ENCODE results near the gene WDR20. TPM values are rescaled to one million over a fixed set of nuclear protein-coding genes. Genes with fewer than 3 reads are reported as not detected.
A peak's percentile ranks its signal among the peaks of the same experiment; 100 is the strongest.

The WDR20 gene
- total RNA-seq, 3 donors from 2014 or later (not counting 1 experiment from before 2014, with no cell fraction given), result 55.5 to 66.7 (median 62.2) TPM

GRCh38 chr14:102182190-102182589 is 42.5 kb downstream of the WDR20 start:
- Histone ChIP-seq H3K27me3 (ENCODE audit: control insufficient read depth, insufficient read depth, low read length) (no peaks in the 10 kb centered on the region), H3K36me3 (ENCODE audit: control insufficient read depth, insufficient read depth, low read length) (peaks cover 2% of the 10 kb centered on the region), H3K4me3 (ENCODE audit: low read length) (no peak overlapping the region), H3K9me3 (ENCODE audit: control insufficient read depth, insufficient read depth, low read length) (no peaks in the 10 kb centered on the region), H3K4me1 (ENCODE audit: control insufficient read depth, insufficient read depth, low read length) (no peaks in the 10 kb centered on the region), H3K27ac (ENCODE audit: low read length) (no peak overlapping the region)
- intact Hi-C loops (cut with micrococcal nuclease), result no loop called here
- Mint-ChIP-seq H3K4me1 (peaks cover 67 to 69% of the 10 kb centered on the region in 2 donors), H3K36me3 (no peaks in the 10 kb centered on the region), H3K27me3 (ENCODE audit: low read depth in 2 of 2) (no peaks in the 10 kb centered on the region), H3K9me3 (no peaks in the 10 kb centered on the region), H3K4me3 (no peak overlapping the region), H3K27ac (no peak overlapping the region)
- peak in 2 of 3 donors; percentile 35 to 54 for ATAC-seq
- TF ChIP-seq CTCF (IDR thresholded peaks at IDR 0.05), result no peak
- no peak for DNase-seq

- peak overlapping the region in 1 of 2 donors; percentile 2 for H3K27ac Mint-ChIP-seq
- H3K4me3 Mint-ChIP-seq, result no peak overlapping the region
Measured at GRCh38 chr14:102182936-102183619, 43.4 kb downstream of the WDR20 start.

DNA sequence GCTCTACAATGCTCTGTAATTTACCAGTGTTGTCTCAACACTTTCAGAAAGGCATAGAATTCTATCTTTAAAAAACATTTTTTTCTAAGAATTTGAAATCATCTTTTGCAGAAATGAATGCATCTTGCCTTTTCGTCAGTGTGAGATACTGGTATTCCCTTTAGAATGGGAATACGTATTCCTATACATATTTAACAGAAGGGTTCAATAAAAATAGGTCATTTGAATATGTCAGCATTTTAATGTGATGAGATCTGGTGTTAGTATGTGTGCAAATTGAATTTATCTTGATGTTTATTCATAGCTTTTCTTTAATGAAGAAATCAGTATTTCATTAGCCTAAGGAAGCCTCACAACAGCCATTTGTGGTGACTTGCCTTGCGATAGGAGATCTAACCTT is 44.2 kb downstream of the WDR20 start:
- H3K27ac Mint-ChIP-seq, result no peak overlapping the region
- DNase-seq, result no peak
- Histone ChIP-seq H3K4me1 (ENCODE audit: control insufficient read depth, insufficient read depth, low read length) (no peaks in the 10 kb centered on the region), H3K9me3 (ENCODE audit: control insufficient read depth, insufficient read depth, low read length) (no peaks in the 10 kb centered on the region), H3K4me3 (ENCODE audit: low read length) (no peak overlapping the region), H3K27ac (ENCODE audit: low read length) (no peak overlapping the region), H3K36me3 (ENCODE audit: control insufficient read depth, insufficient read depth, low read length) (peaks cover under 1% of the 10 kb centered on the region), H3K27me3 (ENCODE audit: control insufficient read depth, insufficient read depth, low read length) (no peaks in the 10 kb centered on the region)
- no peak for TF ChIP-seq CTCF (IDR thresholded peaks at IDR 0.05)
- no peaks in the 10 kb centered on the region for H3K9me3 Mint-ChIP-seq
- H3K4me1 Mint-ChIP-seq, result peaks cover 60% of the 10 kb centered on the region in 2 donors
- no peak for ATAC-seq
- no peak overlapping the region for H3K4me3 Mint-ChIP-seq
- 100% methylated on average over 1 of the region's 3 CpGs for WGBS (ENCODE audit: insufficient coverage)
- intact Hi-C loops (cut with micrococcal nuclease), result no loop called here
- no peaks in the 10 kb centered on the region for H3K27me3 Mint-ChIP-seq (ENCODE audit: low read depth in 2 of 2)
- no peaks in the 10 kb centered on the region for H3K36me3 Mint-ChIP-seq

More at GRCh38 chr14:102182936-102183619, 43.4 kb downstream of the WDR20 start:
- DNase-seq, result no peak
- no peak overlapping the region for H3K4me3 ChIP-seq (ENCODE audit: low read length)
- intact Hi-C loops (cut with micrococcal nuclease), result no loop called here
- H3K27ac ChIP-seq (ENCODE audit: low read length), result no peak overlapping the region
- no peaks in the 10 kb centered on the region for H3K9me3 ChIP-seq (ENCODE audit: control insufficient read depth, insufficient read depth, low read length)
- Mint-ChIP-seq H3K27me3 (ENCODE audit: low read depth in 2 of 2) (no peaks in the 10 kb centered on the region), H3K9me3 (no peaks in the 10 kb centered on the region), H3K36me3 (no peaks in the 10 kb centered on the region), H3K4me1 (peaks cover 65 to 66% of the 10 kb centered on the region in 2 donors)
- TF ChIP-seq CTCF (IDR thresholded peaks at IDR 0.05), result no peak
- peaks cover 2% of the 10 kb centered on the region for H3K36me3 ChIP-seq (ENCODE audit: control insufficient read depth, insufficient read depth, low read length)
- H3K27me3 ChIP-seq (ENCODE audit: control insufficient read depth, insufficient read depth, low read length), result no peaks in the 10 kb centered on the region
- no peak for ATAC-seq
- 95% methylated on average over 9 of the region's 9 CpGs for WGBS (ENCODE audit: insufficient coverage)
- no peaks in the 10 kb centered on the region for H3K4me1 ChIP-seq (ENCODE audit: control insufficient read depth, insufficient read depth, low read length)

All from natural killer cell (primary cell).